Heart left ventricle (tissue), 16 donors: Measurements from ENCODE around the gene DHRS3. TPM values are rescaled to one million over a fixed set of nuclear protein-coding genes. Genes with fewer than 3 reads are reported as not detected.

Experiments
- ATAC-seq, 4 donors: fragments of 200-7000 bp; cut with Tn5 transposase; one replicate each; pipeline ENCODE4 v1.9.1; 2020 to 2022; ENCODE audit warnings: moderate library complexity in 4 of 4, mild to moderate bottlenecking in 3 of 4, moderate number of reproducible peaks in 1 of 4
- DNase-seq, 5 donors: peaks; one replicate each; pipeline ENCODE4 v3.0.0-alpha.2; 2020
- H3K27ac ChIP-seq, 12 donors: fragments of 200-600 bp; sonication (generic) in 4 of 12; one replicate each; pipeline versions ENCODE4 v1.5.0 to v1.8.0; 2016 to 2022; ENCODE audit warnings: mild to moderate bottlenecking in 2 of 12
- H3K27me3 ChIP-seq, 9 donors: fragments of 200-600 bp; sonication (generic) in 2 of 9; one replicate each; pipeline versions ENCODE4 v1.5.1 to v1.8.0; 2016 to 2022; ENCODE audit warnings: mild to moderate bottlenecking in 3 of 9
- H3K36me3 ChIP-seq, 9 donors: fragments of 200-600 bp; sonication (generic) in 2 of 9; one replicate each; pipeline versions ENCODE4 v1.5.0 to v1.8.0; 2018 to 2022; ENCODE audit warnings: mild to moderate bottlenecking in 2 of 9
- H3K4me1 ChIP-seq, 12 donors: fragments of 200-600 bp; sonication (generic) in 4 of 12; one replicate each; pipeline versions ENCODE4 v1.5.0 to v1.8.0; 2016 to 2022; ENCODE audit warnings: mild to moderate bottlenecking in 3 of 12
- H3K4me3 ChIP-seq, 12 donors: fragments of 200-600 bp; sonication (generic) in 4 of 12; one replicate each; pipeline versions ENCODE4 v1.5.0 to v1.8.0; 2017 to 2022; ENCODE audit warnings: mild to moderate bottlenecking in 9 of 12, moderate library complexity in 4 of 12
- H3K9me3 ChIP-seq, 12 donors: fragments of 200-600 bp; sonication (generic) in 4 of 12; one replicate each; pipeline versions ENCODE4 v1.5.0 to v1.8.0; 2016 to 2022; ENCODE audit warnings: mild to moderate bottlenecking in 1 of 12
- POLR2A ChIP-seq, 2 donors: fragments of 450-650 bp; IDR thresholded peaks; one replicate each; pipeline ENCODE4 v1.6.1; 2017; ENCODE audit warnings: antibody characterized with exemption in 2 of 2, mild to moderate bottlenecking in 2 of 2, moderate library complexity in 2 of 2
- WGBS, 4 donors: extraction: QIAGEN DNeasy Blood & Tissue Kit in 2 of 4; methylation state at CpG; one replicate each; pipeline versions ENCODE4 v1.1.5 to v1.1.7; 2013 to 2018; 5-methylcytosine and 5-hydroxymethylcytosine counted together
- intact Hi-C, 10 donors: fragments of 100-400 bp; cut with DNase I; formaldehyde crosslinking; loops; one replicate each; pipeline versions ENCODE4 v1.11.1 to v1.14.2; 2022
- polyA plus RNA-seq, 2 donors: library from polyadenylated mRNA; stranded (reverse); fragments of 200-250 nt; gene quantifications; one replicate each; pipeline ENCODE4 v1.2.3, GENCODE V29; 2013
- total RNA-seq, 9 donors: library from RNA; depleted of rRNA in 2 of 9; stranded (reverse); fragments of >200 nt in 2 of 9; fragmentation: NEBNext Ultra II Directional in 3 of 9; extraction: Animal tissue kit (Norgen Biotek cat#: 25700) in 3 of 9; gene quantifications; one replicate each; pipeline versions ENCODE4 v1.1.0 to v1.2.4, GENCODE V29; 2016 to 2023
- TF ChIP-seq, protein P1 (sequence below), 12 donors: fragments of 200-600 bp; sonication (generic) in 4 of 12; IDR thresholded peaks; one replicate each; pipeline versions ENCODE4 v1.5.0 to v1.8.0; 2018 to 2022; ENCODE audit warnings: antibody characterized with exemption in 12 of 12, mild to moderate bottlenecking in 5 of 12
- donor health status: ischemic (EF 13 %, LVEDD 7.1; RV severe dilation, severe dysfunction).
- donor health status: healthy with polysubstance abuse.
- donor health status: DM: no; HTN: yes; CAD: no.
- donor health status: DM: no; HTN: no; CAD: no.
- donor health status: ischemic (EF 25% LVEDD 6.9; RV normal size, moderate dysfunction).
- donor health status: ischemic (EF 25% LVEDD 5.7; RV mildly dilated, moderate dysfunction).
- donor health status: healthy.
- donor health status: DM: yes; HTN: yes; CAD: no.
- donor health status: ischemic (EF 35%, LVEDD 5.7; RV mildly dilated, moderate dysfunction).
- donor health status: nonischemic (EF 11% LVEDD 7.7; RV severe dilation, severe dysfunction).
- donor health status: DM: yes; HTN: yes; CAD: no.
- donor health status: PGD.
- donor health status: ischemic (EF 29% LVEDD 5.4; RV normal size, mild dysfunction).
- donor health status: nonischemic (EF 23%, LVEDD 6.1; RV moderate dilation, normal function).

DHRS3 gene
- total and polyA plus RNA-seq, 11 donors, result 28.6 to 102 (median 59.9) TPM

DNA sequence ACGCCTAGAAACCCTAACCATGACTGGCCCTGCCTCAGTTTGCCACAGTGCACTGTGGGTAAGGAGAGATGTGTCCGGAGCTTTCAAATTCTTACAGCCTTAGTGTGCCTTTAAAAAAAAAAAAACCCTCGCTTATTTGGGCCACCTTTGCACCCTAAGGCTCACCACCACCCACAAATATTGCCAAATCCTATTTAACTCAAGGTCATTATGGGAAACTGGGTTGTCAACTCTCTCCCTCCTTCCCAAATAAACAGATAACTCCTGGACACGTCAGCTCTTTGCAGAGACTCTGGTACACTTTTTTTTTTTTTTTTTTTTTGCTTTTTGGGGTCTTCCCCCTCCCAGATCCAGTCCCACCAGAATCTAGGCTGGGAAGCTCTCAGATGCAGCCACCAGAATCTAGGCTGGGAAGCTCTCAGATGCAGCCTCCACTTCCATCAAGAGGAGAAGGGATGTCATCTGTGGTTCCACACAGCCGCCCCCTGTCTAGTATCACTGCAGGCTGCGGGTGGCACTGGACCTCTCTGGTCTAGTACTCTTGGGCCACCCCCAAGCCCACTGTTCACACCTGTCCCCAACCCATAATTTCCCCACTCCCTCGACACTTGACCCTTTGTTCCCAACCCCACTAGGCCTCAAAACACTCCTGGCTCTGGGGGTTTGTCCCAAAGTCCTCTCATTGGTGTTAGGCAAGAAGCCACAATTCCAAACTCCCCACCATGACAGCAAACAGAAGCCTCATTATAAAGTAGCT, 3.4 kb downstream of the DHRS3 start:
- DNase-seq (no peak), ATAC-seq (no peak)
- 70 to 83% (median 77%) methylated on average over 7 of the region's 7 CpGs for WGBS, 4 donors
- no peaks in the 10 kb centered on the region for H3K27me3 ChIP-seq
- no peaks in the 10 kb centered on the region for H3K9me3 ChIP-seq
- peaks cover 0 to 34% (median 14%) of the 10 kb centered on the region in 9 donors for H3K36me3 ChIP-seq
- intact Hi-C loops, result loop anchor here in 8 of 10 donors (2.0 to 10.0 kb wide), 14 partner anchors 14 to 272 kb away; no protein-coding TSS in a partner anchor
- peak overlapping the region in 10 of 12 donors; percentile 63 to 97 (median 82) for H3K4me3 ChIP-seq
- H3K4me1 ChIP-seq, result peaks cover 0 to 43% (median 31%) of the 10 kb centered on the region in 12 donors
- TF ChIP-seq POLR2A (IDR thresholded peaks at IDR 0.05), result no peak
- TF ChIP-seq, protein P1, sequence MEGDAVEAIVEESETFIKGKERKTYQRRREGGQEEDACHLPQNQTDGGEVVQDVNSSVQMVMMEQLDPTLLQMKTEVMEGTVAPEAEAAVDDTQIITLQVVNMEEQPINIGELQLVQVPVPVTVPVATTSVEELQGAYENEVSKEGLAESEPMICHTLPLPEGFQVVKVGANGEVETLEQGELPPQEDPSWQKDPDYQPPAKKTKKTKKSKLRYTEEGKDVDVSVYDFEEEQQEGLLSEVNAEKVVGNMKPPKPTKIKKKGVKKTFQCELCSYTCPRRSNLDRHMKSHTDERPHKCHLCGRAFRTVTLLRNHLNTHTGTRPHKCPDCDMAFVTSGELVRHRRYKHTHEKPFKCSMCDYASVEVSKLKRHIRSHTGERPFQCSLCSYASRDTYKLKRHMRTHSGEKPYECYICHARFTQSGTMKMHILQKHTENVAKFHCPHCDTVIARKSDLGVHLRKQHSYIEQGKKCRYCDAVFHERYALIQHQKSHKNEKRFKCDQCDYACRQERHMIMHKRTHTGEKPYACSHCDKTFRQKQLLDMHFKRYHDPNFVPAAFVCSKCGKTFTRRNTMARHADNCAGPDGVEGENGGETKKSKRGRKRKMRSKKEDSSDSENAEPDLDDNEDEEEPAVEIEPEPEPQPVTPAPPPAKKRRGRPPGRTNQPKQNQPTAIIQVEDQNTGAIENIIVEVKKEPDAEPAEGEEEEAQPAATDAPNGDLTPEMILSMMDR (IDR thresholded peaks at IDR 0.05), result no peak
- peak overlapping the region; percentile 91 to 98 (median 95) for H3K27ac ChIP-seq

DNA sequence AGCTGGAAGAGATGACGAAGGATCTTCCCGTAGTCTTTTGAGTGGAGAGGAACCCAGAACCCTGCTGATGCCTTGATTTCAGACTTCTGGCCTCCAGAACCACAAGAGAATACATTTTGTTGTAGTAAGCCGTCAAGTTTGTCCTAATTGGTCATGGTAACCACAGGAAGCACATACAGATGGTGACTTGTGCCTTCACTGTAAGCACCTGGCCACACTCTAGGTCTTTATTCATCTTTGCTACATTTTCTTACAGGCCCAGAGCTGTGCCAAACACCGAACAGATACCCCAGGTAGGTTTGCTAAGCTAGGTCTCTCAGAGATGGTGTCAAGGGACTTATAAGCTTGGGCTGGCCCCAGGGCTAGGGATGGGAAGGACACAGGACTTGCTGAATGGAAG, 4.8 kb downstream of the DHRS3 start:
- intact Hi-C loops, result loop anchor here in 6 of 10 donors (10.0 kb wide), 4 partner anchors 58 to 178 kb away; no protein-coding TSS in a partner anchor
- H3K27ac ChIP-seq, result peak overlapping the region in 1 of 12 donors; percentile 17
- no peaks in the 10 kb centered on the region for H3K27me3 ChIP-seq
- 86 to 94% (median 89%) methylated on average over 4 of the region's 4 CpGs for WGBS, 4 donors
- H3K4me3 ChIP-seq, result no peak overlapping the region
- peaks cover 0 to 38% (median 22%) of the 10 kb centered on the region in 12 donors for H3K4me1 ChIP-seq
- DNase-seq (peak in 1 of 5 donors; percentile 7), ATAC-seq (no peak)
- peaks cover 0 to 35% (median 14%) of the 10 kb centered on the region in 9 donors for H3K36me3 ChIP-seq
- TF ChIP-seq POLR2A (IDR thresholded peaks at IDR 0.05), result no peak
- TF ChIP-seq, protein P1 (IDR thresholded peaks at IDR 0.05), result no peak
- no peaks in the 10 kb centered on the region for H3K9me3 ChIP-seq

DNA sequence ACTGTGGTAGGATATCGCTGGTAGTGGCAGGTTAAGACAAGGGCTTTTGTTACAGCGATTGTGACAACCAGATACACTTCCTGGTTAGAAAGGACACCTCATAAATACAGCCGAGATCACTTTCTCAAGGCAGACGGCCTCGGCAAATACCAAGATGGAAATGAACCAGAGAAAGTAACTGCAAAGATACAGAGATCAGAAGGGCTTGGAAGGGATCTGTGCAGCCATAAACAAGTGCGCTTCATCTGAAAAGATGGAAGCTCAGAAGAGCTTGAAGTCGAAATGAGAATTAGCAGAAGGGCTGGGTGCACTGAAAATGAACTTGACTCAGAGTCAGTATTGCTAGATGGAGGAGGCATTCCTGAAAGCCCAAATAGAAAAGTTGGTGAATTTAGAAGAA, 7.1 kb downstream of the DHRS3 start:
- intact Hi-C loops, result loop anchor here in 6 of 10 donors (10.0 kb wide), 4 partner anchors 56 to 176 kb away; no protein-coding TSS in a partner anchor
- no peak for ATAC-seq

More for the DNA sequence above, 7.1 kb downstream of the DHRS3 start:
- H3K4me3 ChIP-seq, result no peak overlapping the region
- TF ChIP-seq POLR2A (IDR thresholded peaks at IDR 0.05), result no peak
- TF ChIP-seq, protein P1 (IDR thresholded peaks at IDR 0.05), result no peak
- H3K9me3 ChIP-seq, result peaks cover 0 to 11% (median 0%) of the 10 kb centered on the region in 12 donors
- peaks cover 0 to 50% (median 20%) of the 10 kb centered on the region in 9 donors for H3K36me3 ChIP-seq
- H3K27ac ChIP-seq, result no peak overlapping the region
- DNase-seq, result no peak
- WGBS, 4 donors, result 90 to 92% (median 91%) methylated on average over 7 of the region's 7 CpGs
- no peaks in the 10 kb centered on the region for H3K27me3 ChIP-seq
- H3K4me1 ChIP-seq, result peaks cover 0 to 38% (median 21%) of the 10 kb centered on the region in 12 donors
